ENCODE measurements around the gene KNOP1.

KNOP1 gene

DNA sequence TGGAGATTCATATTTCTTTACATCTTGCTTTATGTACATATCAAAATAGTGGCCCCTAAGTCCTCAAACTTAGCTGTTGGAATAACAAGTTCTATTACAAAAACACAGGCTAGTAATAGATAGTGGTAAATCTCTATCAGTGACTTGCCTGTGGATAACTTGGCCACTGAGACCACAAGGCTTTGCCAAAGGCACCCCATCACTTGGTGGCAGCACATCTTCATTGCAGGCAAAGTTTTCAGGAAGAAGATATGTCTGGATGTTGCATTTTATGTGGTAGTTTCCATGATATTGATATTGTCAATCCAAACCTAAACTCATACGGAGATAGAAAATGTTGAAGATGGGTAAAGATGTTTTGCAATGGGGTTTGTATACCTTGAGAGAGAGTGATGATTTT, 58.5 kb downstream of the KNOP1 start:
- TF ChIP-seq, protein P1, sequence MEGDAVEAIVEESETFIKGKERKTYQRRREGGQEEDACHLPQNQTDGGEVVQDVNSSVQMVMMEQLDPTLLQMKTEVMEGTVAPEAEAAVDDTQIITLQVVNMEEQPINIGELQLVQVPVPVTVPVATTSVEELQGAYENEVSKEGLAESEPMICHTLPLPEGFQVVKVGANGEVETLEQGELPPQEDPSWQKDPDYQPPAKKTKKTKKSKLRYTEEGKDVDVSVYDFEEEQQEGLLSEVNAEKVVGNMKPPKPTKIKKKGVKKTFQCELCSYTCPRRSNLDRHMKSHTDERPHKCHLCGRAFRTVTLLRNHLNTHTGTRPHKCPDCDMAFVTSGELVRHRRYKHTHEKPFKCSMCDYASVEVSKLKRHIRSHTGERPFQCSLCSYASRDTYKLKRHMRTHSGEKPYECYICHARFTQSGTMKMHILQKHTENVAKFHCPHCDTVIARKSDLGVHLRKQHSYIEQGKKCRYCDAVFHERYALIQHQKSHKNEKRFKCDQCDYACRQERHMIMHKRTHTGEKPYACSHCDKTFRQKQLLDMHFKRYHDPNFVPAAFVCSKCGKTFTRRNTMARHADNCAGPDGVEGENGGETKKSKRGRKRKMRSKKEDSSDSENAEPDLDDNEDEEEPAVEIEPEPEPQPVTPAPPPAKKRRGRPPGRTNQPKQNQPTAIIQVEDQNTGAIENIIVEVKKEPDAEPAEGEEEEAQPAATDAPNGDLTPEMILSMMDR (IDR thresholded peaks at IDR 0.05; ENCODE audit: unreplicated experiment in 3 of 3), result no peak
- Mint-ChIP-seq H3K27ac (no peak overlapping the region), H3K4me1 (no peaks in the 10 kb centered on the region), H3K36me3 (ENCODE audit: low read depth) (peaks cover 80% of the 10 kb centered on the region), H3K9me3 (no peaks in the 10 kb centered on the region), H3K27me3 (ENCODE audit: low read depth) (no peaks in the 10 kb centered on the region), H3K4me3 (no peak overlapping the region)

GRCh38 chr16:19657831-19658230, 60.2 kb downstream of the KNOP1 start:
- Mint-ChIP-seq H3K36me3 (ENCODE audit: low read depth) (peaks cover 80% of the 10 kb centered on the region), H3K9me3 (no peaks in the 10 kb centered on the region), H3K4me1 (no peaks in the 10 kb centered on the region), H3K27me3 (ENCODE audit: low read depth) (no peaks in the 10 kb centered on the region), H3K4me3 (no peak overlapping the region), H3K27ac (no peak overlapping the region)
- TF ChIP-seq, protein P1 (IDR thresholded peaks at IDR 0.05; ENCODE audit: unreplicated experiment in 3 of 3), result no peak

DNA sequence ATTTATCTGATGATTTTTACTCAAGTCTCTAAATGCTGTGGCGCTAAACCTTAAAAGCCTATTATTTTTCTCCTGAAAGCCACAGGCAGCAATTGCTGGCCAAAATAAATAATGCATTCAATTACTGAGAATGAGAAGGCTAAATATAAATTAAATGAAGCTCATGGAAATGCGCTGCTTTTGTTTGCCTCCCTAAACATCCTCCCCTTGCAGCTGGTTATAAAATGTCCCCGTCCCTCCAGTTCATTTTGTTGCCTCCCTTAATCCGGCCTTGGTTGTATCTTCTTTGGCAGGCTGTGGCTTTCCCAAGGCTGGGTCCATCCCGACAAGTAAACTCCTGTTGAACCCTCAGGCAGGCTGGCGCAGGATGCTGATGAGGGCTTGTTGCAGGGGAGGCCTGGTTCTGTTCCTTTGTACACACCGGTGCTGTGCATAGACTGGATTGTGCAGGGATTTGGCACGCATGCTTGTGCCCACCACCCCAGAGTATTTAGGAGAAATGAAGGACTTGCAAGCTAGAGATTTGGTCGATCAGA, 62.7 kb downstream of the KNOP1 start:
- TF ChIP-seq, protein P1 (IDR thresholded peaks at IDR 0.05; ENCODE audit: unreplicated experiment in 3 of 3), result no peak
- Mint-ChIP-seq H3K9me3 (no peaks in the 10 kb centered on the region), H3K36me3 (ENCODE audit: low read depth) (peaks cover 76% of the 10 kb centered on the region), H3K27ac (peak overlapping the region in 1 of 3 experiments; percentile 43), H3K4me3 (no peak overlapping the region), H3K27me3 (ENCODE audit: low read depth) (no peaks in the 10 kb centered on the region), H3K4me1 (no peaks in the 10 kb centered on the region)

- Mint-ChIP-seq H3K9me3 (no peaks in the 10 kb centered on the region), H3K27ac (no peak overlapping the region), H3K36me3 (ENCODE audit: low read depth) (peaks cover 69% of the 10 kb centered on the region), H3K27me3 (ENCODE audit: low read depth) (no peaks in the 10 kb centered on the region), H3K4me1 (no peaks in the 10 kb centered on the region), H3K4me3 (no peak overlapping the region)
- TF ChIP-seq, protein P1 (IDR thresholded peaks at IDR 0.05; ENCODE audit: unreplicated experiment in 3 of 3), result no peak
These were observed 63.9 kb downstream of the KNOP1 start for GRCh38 chr16:19654147-19654546.

Measured in nephron (organoid).